ENCODE measurements around the gene WDTC1.

DNA sequence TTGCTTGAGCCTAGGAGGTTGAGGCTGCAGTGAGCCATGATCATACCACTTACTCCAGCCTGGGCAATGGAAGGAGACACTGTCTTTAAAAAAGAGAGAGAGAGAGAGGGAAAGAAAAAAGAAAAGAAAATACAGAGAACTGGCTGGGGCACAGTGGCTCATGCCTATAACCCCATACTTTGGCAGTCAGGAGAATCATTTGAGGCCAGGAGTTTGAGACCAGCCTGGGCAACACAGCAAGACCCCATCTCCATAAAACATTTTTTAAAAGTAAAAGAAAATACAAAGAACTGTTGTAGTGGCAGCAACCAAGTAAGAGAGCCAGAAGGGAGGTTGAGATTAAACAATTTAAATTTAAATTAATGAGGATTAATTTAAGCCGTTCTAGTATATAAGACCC, 39.8 kb downstream of the WDTC1 start:
- TF ChIP-seq, protein P1, sequence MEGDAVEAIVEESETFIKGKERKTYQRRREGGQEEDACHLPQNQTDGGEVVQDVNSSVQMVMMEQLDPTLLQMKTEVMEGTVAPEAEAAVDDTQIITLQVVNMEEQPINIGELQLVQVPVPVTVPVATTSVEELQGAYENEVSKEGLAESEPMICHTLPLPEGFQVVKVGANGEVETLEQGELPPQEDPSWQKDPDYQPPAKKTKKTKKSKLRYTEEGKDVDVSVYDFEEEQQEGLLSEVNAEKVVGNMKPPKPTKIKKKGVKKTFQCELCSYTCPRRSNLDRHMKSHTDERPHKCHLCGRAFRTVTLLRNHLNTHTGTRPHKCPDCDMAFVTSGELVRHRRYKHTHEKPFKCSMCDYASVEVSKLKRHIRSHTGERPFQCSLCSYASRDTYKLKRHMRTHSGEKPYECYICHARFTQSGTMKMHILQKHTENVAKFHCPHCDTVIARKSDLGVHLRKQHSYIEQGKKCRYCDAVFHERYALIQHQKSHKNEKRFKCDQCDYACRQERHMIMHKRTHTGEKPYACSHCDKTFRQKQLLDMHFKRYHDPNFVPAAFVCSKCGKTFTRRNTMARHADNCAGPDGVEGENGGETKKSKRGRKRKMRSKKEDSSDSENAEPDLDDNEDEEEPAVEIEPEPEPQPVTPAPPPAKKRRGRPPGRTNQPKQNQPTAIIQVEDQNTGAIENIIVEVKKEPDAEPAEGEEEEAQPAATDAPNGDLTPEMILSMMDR (conservative IDR thresholded peaks at IDR 0.05; ENCODE audit: low read depth, low read length) = no peak
- no peak for TF ChIP-seq EZH2 (IDR thresholded peaks at IDR 0.05; ENCODE audit: borderline replicate concordance, low read depth, low read length, poor library complexity, severe bottlenecking)

Data from A673 (cell line).